Effector CD8-positive, alpha-beta T cell (primary cell): ENCODE results near the gene IQSEC3.

Source experiments
- DNase-seq: peaks from one replicate; lab custom pipeline; 2025; lab: John Stamatoyannopoulos, UW

The IQSEC3 gene

DNA sequence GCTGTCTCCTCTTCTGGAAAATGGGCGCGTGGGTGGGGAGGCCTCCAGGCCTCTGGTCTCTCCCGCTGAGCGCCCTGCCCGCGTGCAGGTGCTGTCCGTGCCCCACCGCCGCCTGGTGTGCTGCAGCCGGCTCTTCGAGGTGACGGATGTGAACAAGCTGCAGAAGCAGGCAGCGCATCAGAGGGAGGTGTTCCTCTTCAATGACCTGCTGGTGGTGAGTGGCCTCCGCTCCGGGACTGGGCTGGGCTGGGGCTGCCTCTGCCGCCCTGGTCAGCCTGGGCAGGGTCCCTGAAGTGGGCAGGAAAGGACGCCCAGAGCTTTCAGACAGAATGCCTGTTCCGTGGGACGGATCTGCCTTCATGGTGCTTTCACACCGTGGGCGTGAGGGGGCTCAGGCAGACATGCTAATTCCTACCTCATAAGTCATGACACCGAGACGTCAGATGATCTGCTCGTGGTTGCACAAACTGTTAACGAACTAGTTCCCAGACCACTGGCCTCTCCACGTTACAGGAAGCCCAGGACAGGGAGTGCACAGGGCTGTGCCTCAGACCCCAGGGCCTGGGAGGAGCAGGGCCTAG lies 96.9 kb downstream of the IQSEC3 start:
- DNase-seq: no peak

DNA sequence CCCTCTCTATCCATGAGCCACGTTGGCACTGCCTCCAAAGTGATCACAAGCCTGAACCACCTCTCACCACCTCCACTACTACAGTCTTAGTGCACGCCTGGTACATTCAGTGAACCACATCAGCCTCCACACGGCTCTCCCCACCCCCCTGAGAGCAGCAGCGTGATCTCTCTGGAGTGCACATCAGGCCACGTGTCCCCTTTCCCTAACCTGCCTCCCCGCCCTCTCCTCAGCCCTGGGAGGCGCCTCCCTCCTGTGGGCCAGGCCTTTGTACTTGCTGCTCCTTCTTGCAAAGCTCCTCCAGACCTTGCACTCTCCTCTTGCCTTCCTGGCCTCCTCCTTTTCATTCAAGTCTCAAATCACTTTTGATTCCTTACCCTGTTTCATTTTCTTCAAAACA lies 97.6 kb downstream of the IQSEC3 start:
- no peak for DNase-seq

DNA sequence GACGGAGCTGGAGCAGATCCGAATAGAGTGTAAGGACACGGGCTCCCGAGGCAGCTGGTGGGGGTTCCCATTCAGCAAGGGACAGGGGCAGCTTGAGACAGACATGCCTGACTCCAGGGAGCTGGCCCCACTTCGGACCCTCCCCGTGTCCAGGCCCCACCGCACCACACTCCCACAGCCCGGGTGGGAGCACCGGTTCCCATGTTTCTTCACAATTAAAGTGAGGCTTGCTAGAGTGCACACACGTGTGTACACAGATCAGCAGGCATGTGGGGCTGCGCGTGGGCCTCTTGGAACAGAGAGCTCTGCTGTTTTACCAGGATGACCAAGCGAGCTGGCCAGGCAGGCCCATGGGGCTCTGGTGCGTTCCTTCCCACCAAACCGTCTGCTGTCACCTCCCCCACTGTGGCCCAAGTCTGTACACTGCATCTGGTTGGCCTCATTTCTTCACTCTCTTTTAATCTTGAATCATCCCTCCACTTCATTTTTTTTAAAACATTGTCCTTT lies 99.3 kb downstream of the IQSEC3 start:
- no peak for DNase-seq

DNA sequence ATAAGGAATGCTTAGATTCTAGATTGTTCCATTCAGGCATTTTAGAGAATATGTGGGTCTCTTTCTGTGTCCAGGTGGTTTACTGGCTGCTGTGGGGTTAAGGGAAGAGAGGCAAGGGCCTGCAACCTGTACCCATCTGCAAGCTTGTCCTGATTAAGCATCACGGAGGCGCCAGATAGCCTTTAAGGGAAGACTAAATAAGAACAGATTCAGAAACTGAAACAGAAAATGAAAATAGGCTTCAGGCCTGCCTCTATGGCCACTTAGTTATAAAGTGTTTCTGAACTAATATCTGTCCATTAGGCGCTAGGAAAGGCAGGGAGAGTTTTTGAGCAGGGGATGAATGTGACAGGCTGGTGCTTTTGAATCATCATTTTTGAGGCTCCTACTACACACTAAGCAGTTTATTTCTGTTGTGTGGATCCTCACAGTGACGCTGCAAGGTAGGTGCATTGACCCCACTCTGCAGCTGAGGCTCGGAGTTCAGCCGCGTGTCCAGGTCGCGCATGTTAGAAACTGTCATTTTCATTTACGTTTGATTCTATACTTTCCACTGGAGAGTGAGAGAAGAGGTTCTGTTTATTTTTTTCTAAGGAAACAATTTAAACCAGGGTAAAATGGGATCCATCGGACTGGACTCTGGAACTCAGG lies 100.0 kb downstream of the IQSEC3 start:
- no peak for DNase-seq

DNA sequence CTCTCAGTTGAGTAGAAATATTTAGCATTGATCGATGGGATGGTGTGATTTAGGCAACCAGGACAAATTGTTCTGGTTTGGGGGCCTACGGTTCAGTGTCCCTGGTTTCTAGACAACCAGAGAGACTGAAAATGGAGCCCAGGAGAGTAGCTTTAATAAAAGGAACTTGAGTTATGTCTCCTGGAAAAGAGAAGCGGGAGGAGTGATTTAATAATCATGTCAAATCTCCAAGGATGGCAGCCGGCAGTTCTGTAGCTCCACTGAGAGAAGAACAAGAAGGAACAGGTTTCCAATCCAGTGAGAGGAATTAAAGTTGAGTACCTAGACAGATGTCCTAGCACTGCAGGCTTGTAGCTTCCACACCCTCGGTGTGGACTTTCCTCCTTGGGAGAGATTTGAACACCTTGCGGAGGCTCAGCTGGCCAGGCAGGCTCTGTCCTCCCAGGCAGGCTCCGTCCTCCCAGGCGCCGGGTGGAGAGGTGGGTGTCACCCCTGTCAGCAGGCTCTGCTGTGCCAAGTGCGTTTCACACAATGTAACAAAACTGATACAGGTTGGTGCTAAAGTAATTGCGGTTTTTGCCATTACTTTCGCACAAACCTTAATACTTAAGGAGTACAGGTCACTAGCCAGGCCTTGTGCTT lies 101.5 kb downstream of the IQSEC3 start:
- no peak for DNase-seq

DNA sequence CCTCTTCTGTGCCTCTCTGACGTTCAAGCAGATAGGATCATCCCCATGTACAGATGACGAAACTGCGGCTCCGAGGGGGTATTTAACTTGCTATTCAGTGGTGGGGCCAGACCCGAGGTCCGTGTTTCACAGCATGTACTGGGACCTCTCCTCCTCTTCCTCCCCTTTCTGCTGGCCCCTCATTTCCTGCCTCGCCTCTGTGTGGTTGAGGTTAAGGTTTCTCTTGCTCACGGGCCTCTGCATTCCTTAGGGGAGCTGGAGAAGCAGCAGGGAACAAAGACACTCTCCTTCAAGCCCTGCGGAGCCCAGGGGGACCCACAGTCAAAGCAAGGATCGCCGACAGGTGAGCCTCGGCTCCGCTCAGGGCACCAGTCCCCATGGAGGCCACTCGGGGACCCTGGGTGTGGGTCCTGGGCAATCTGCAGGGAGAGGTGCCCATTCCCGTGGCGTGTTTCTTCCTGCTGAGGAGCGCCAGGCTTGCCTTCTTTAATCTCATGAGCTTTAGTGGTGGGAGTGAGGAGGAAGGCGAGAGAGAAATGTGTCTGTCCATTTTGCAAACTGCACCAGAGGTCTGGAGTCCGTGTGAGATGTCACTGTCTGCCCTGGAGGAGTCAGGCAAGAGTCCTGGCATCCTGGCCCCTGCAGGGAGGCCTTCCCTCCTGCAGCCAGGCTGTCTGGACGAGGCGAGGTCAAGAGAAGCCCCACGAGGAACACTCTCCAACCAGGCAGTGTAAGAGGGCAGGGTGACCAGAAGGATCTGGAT lies 102.4 kb downstream of the IQSEC3 start:
- DNase-seq: no peak

DNA sequence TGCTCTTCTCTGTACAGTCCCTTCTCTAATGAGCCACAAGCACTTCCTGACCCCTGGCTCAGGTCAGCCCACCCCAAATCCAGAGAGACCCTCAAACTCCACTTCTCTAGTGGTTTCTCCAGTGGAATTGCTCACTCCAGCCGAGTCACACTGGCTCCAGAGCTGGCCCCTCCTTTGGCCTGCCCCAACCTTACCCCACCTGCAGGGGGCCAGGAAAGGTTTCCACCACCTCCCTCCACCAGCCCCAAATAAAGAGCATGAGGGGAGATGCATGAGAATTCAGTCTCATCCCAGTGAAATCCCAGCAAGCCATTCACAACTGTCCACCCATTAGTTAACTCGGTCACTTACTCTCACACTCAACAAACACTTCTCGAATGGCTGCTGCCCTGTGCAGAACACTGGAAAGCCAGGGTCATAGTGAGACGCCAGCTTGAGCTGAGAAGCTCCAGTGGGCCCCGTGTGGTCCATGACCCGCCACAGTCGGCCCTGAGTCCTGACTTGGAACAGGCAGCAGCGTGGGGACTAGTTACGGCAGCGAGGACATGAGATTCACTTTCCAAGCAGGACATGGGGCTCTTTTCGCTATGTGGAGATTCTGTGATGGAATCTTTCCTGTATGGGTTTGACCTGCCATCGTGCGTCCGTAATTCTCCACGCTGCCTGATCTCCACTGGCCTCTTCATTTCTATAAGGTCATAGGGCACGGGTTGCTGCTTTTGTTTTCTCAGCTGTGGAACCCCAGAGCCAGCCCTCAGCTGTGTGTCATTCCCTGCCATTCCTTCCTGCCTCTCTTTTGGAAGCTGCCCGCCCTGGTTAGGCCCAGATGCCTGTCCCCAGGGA lies 103.2 kb downstream of the IQSEC3 start:
- no peak for DNase-seq

DNA sequence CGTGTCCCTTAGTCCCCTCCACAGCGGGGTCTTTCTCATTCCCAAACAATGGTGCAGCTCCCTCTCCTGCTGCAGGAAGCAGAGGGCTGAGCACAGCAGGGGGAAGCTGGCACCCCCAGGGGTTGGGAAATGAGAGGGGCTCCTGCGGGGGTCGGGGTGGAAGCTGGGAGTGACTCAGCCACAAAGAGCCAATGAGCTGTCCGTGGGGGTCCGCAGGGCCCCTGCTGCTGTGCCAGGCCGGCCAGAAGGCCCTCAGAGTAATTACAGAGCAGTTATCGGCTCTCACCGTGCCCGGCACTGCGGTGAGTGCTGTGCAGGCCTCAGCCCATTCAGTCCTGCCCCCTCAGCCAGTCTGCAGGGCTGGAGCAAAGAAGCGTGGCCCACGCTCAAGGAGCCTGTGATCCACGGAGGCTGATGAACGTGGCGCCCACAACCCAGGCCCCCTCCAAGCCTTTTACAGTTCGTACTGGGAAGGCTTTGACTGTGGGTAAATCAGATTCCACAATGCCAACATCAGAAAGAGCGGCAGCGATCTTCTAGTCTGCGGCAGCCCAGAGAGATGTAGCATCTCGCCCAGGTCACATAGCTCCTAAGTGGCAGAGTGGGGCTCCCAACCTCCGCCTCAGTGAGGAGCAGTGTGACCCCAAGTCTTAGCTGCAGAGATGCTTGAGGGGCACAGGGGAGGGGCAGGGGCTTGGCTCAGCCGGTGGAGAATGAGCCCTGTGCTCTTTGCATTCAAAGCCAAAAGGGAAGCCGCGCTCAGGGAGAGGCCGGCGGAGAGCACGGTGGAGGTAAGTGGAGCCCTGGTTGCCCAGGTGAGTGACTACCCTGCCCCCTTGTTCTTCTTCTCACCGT lies 104.0 kb downstream of the IQSEC3 start:
- no peak for DNase-seq

DNA sequence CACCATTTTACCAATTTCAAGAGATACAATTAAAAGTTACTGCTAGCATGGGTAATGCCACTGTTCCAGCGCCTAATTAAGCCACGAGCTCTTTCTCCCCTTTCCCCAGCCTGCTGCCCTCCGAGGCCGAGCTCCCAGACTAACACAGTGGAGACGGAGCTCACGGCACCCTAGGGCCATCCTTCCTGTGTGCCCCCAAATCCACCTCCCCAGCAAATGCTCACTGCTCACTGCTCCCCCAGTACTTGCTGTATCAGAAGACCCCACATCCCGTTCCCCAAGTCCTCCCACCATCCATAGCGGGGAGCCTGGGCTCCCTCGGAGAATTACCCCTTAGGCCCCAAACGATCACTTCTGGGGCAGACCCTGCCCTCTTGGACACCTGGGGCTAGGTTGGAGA lies 104.7 kb downstream of the IQSEC3 start:
- DNase-seq: no peak

DNA sequence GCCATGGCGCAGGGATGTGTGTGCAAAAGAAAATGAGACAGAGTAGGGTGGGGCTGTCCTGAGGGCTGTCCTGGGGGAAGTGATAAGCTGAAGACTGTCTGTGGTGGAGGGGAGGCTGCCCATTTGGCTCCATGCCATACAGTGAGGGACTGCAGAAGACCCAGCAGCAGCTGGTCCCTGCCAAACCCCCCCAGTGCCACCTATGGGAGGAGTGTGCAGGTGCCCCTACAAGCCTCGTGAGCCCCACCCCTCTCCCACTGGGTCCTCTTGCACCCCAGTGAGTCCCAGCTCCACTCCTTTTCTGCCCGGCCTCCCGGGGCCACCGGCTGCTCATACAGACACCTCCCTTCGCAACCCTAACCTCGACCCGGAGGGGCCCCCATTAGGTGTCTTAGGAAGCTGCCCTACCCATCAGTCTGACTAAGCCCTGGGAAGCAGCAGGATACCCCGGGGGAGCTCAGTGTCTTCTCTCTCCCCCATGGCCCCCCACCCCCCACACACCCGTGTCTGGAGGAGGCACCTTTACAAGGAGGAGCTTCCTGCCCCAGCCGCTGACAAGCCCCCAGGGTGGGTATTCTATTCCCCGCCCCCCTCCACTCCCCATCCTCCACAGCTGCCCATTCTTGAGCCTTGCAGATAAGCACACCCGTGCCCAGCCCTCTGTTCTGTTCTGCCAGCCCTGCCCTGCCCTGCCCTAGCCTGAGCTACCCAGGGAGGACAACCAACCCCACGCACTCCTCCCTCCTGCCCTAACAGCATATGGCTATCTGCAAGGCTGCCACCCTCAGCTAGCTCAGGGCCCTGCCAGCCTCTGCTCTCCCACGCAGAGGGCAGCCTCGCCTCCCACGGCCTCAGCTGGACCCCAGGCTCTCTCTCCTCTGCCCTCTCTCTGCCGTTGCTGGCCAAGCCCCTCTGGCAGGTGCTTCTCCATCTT lies 105.4 kb downstream of the IQSEC3 start:
- DNase-seq: no peak

DNA sequence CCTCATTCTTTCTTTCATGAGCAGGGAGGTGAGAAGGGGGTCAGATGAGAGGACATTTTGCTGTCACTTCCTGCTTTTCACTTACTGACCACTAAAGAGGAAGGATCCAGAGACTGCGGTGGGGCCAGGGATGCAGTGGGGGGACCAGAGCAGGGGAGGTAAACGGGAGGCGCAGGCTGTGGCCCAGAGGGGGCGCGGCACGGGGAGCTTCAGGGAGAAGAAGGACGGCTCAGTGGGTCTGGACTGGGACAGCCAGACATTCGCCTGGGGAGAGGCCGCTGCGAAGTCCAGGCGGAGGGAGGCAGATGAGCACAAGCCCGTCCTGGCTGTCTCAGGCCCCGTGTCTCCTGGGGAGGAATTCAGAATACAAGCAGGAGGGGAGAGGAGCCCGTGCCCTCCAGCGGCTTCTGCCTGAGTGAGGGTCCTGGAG lies 106.2 kb downstream of the IQSEC3 start:
- DNase-seq: no peak

DNA sequence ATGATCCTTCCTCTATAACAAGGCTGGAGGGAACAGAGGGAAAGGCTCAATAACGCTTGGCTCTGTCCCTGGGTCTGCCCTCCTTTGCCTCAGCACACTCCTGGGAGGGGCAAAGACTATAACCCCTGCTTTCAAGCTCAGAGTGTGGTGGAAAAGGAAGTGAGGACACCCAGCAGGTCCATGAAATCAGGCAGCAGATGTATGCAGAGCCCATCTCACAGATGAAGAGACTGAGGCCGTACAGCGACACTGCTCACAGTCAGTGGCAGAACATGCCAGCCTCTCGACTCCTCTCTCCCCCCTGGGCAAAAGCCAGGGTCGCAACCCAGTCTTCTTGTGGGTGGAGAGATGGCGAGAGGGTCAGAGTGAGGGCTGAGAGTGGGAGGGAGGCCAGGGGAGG lies 107.6 kb downstream of the IQSEC3 start:
- no peak for DNase-seq

DNA sequence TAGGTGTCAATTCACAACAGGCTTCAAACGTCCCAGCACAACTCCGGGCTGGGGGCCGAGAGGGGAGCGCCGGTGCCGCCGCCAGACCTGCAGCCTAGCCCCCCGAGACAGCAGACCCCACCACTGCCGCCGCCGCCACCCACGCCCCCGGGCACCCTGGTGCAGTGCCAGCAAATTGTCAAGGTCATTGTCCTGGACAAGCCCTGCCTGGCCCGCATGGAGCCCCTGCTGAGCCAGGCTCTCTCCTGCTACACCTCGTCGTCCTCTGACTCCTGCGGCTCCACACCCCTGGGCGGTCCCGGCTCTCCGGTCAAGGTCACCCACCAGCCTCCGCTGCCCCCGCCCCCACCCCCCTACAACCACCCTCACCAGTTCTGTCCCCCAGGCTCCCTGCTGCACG lies 108.0 kb downstream of the IQSEC3 start:
- no peak for DNase-seq

DNA sequence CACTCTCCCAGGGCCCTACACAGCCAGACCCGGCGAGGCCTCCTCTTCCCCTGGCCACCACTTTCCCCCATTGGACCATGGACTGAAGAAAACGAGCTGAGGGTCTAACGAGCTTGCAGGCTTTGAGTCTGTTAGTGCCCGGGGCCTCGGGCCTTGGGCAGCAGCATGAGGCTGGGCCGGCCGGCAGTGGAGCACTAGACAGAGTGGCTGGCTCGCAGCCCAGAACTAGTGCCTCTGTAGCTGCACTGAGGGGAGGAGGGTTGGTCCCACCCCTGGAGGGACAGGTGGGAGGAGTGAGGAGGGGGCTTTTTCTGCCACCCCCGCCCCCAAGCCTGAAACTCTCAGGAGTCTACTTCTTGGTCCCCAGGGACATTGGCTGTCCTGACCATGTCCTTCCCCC lies 108.7 kb downstream of the IQSEC3 start:
- DNase-seq: no peak

DNA sequence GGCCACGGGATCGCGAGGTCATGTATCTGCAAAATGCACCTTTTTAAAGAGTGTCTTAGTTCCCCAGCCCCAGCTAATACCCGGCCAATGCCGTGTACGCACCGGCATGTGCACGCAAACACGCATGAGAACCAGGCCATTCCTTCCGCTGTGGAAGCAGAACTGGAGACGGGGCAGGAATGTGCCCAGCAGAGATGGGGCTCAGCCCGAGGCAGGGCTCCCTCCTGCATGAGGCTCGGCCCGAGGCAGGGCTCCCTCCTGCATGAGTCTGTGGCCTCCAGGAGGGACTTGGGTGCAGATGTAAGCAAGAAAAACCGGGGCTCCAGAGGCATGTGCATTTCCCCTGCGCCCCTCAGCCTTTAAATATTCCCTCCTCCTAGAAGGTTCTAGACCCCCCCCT lies 109.2 kb downstream of the IQSEC3 start:
- DNase-seq: no peak

DNA sequence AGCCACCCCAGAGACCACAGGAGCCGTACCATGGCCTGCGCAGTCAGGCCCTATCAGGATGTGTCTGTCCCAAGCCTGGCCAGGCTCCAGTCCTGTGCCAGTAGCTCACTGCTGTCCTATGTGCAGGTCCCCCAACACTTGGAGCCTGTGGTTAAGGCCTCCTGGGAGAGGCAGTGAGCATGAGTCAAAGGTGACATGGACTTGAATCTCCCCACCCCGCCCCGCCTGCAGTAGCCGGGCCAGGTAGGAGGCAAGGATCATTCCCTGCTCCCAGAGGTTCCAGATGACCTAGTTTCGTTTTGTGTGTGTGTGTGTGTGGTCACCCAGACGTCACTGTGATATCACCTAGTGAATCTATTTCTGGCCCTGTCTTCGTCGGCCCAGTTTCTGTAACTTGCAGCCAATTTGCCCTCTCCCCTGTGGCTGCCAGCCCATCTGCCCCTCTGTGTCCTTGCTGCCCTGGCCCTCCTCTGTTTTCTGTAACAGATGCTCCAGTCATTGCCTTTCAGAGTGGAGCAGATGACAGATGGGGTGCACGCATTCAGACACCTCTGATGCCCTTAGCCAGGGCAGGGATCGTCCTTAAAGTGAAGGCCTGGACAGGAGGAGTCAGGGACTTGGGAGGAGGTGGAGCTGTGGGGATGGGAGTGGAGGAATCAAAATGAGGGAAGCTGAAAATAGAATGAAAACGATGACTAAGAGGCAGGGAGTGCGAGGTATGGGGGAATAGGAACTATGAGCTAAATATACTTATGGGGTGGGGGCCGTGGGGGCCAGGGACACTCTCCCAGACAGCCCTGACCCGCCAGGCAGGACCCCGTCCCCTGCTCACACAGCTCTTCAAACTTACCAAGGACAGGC lies 110.0 kb downstream of the IQSEC3 start:
- DNase-seq: no peak

DNA sequence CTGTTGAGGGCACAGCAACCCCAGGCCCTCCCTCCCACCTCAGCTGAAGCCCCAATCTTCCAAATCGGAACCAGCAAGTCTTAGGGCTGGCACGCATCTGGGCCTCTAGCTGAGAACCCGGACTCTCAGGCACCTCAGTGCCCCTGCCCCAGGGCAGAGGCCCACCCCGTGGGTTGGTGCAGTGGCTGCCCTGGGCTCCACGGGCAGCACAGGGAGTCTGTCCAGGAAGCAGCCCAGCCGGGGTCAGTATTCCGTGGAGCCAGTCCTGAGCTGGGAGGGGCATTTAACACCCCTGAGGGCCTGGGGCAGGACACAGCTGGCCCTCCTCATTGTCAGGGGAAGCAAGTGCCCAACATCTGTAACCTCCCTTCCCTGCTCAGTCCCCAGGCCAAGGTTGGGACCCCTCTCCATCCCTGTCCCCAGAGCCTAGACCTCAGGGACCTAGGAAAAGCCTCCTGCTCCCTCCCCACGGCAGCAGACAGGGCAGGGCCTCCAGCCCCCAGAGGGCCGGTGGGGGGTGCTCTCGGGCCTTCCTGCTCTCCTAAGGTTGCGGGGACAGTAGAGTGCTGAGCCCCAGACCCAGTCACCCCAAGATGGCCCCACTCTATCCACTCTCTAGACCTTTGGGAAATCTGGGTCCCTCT lies 110.9 kb downstream of the IQSEC3 start:
- DNase-seq: no peak
